CD4-positive, alpha-beta T cell treated with Interleukin-12 subunit alpha and Interleukin-12 subunit beta, for 1 hour (primary cell): Measurements from ENCODE around the gene SORL1.

Experiments
- DNase-seq: peaks from one replicate; pipeline ENCODE4 v3.0.0-alpha.2; 2020

Gene SORL1

GRCh38 chr11:121455115-121455514 is 3.0 kb downstream of the SORL1 start:
- no peak for DNase-seq

GRCh38 chr11:121456151-121456550 is 4.0 kb downstream of the SORL1 start:
- DNase-seq: no peak

- no peak for DNase-seq
Measured at GRCh38 chr11:121456816-121457431, 4.8 kb downstream of the SORL1 start.

GRCh38 chr11:121458551-121458950 is 6.4 kb downstream of the SORL1 start:
- no peak for DNase-seq

GRCh38 chr11:121459413-121460017 is 7.4 kb downstream of the SORL1 start:
- DNase-seq: peak; percentile 55

- DNase-seq: no peak
Measured at GRCh38 chr11:121460941-121461514, 8.9 kb downstream of the SORL1 start.

GRCh38 chr11:121461843-121462242 is 9.7 kb downstream of the SORL1 start:
- DNase-seq: no peak

- no peak for DNase-seq
Measured at GRCh38 chr11:121463689-121464335, 11.7 kb downstream of the SORL1 start.

- peak; percentile 71 for DNase-seq
Measured at GRCh38 chr11:121464352-121464946, 12.3 kb downstream of the SORL1 start.

GRCh38 chr11:121465709-121466062 is 13.6 kb downstream of the SORL1 start:
- DNase-seq: no peak

GRCh38 chr11:121466063-121466794 is 14.1 kb downstream of the SORL1 start:
- DNase-seq: peak; percentile 52

- no peak for DNase-seq
Measured at GRCh38 chr11:121467471-121467870, 15.4 kb downstream of the SORL1 start.

GRCh38 chr11:121467965-121468364 is 15.9 kb downstream of the SORL1 start:
- peak; percentile 79 for DNase-seq

- no peak for DNase-seq
Measured at GRCh38 chr11:121469910-121470309, 17.8 kb downstream of the SORL1 start.

- DNase-seq: no peak
Measured at GRCh38 chr11:121471167-121471566, 19.1 kb downstream of the SORL1 start.

GRCh38 chr11:121472312-121472711 is 20.2 kb downstream of the SORL1 start:
- no peak for DNase-seq

GRCh38 chr11:121473064-121473777 is 21.1 kb downstream of the SORL1 start:
- no peak for DNase-seq

GRCh38 chr11:121474680-121475079 is 22.6 kb downstream of the SORL1 start:
- DNase-seq: no peak

- DNase-seq: no peak
Measured at GRCh38 chr11:121476379-121477032, 24.4 kb downstream of the SORL1 start.

- DNase-seq: no peak
Measured at GRCh38 chr11:121478226-121478894, 26.2 kb downstream of the SORL1 start.
